Stimulated activated CD8-positive, alpha-beta memory T cell treated with anti-CD3 and anti-CD28 coated beads, Interleukin-15, amount 100 ng/mL, for 24 hours (primary cell): ENCODE measurements around the gene SYAP1.
"Not testable (repeated sequence)": the region's sequence is repeated elsewhere in the genome, so short reads cannot be mapped to it uniquely, and the experiment has no call there.

ENCODE experiments used
- DNase-seq: peaks from one replicate; pipeline ENCODE4 v3.0.0-alpha.2; 2020; ENCODE audit warnings: low read depth

The SYAP1 gene

GRCh38 chrX:16783452-16783851 is 64.0 kb downstream of the SYAP1 start:
- DNase-seq, result no peak

GRCh38 chrX:16784440-16784839 is 65.0 kb downstream of the SYAP1 start:
- DNase-seq, result not testable (repeated sequence)

- no peak for DNase-seq
Measured at GRCh38 chrX:16785247-16786138, 66.1 kb downstream of the SYAP1 start.

- peak; percentile 64 for DNase-seq
Measured at GRCh38 chrX:16786139-16786790, 66.9 kb downstream of the SYAP1 start, which contains the start of gene TXLNG. TSS of gene TXLNG (plus strand) at chrX:16786466. CDS start at chrX:16786488, 22 bp downstream.

GRCh38 chrX:16786791-16787735 is 67.7 kb downstream of the SYAP1 start:
- DNase-seq, result no peak

- no peak for DNase-seq
Measured at GRCh38 chrX:16788477-16788876, 69.1 kb downstream of the SYAP1 start.

GRCh38 chrX:16796298-16796697 is 76.9 kb downstream of the SYAP1 start:
- DNase-seq, result no peak

GRCh38 chrX:16797358-16797757 is 77.9 kb downstream of the SYAP1 start:
- no peak for DNase-seq

GRCh38 chrX:16797841-16798240 is 78.4 kb downstream of the SYAP1 start:
- DNase-seq, result no peak

GRCh38 chrX:16804923-16805464 is 85.6 kb downstream of the SYAP1 start:
- no peak for DNase-seq

- no peak for DNase-seq
Measured at GRCh38 chrX:16807548-16807947, 88.1 kb downstream of the SYAP1 start.

- DNase-seq, result no peak
Measured at GRCh38 chrX:16807976-16808542, 88.6 kb downstream of the SYAP1 start.

GRCh38 chrX:16814597-16814996 is 95.2 kb downstream of the SYAP1 start:
- no peak for DNase-seq
